ENCODE data around the gene GPR148.

GPR148 gene

DNA sequence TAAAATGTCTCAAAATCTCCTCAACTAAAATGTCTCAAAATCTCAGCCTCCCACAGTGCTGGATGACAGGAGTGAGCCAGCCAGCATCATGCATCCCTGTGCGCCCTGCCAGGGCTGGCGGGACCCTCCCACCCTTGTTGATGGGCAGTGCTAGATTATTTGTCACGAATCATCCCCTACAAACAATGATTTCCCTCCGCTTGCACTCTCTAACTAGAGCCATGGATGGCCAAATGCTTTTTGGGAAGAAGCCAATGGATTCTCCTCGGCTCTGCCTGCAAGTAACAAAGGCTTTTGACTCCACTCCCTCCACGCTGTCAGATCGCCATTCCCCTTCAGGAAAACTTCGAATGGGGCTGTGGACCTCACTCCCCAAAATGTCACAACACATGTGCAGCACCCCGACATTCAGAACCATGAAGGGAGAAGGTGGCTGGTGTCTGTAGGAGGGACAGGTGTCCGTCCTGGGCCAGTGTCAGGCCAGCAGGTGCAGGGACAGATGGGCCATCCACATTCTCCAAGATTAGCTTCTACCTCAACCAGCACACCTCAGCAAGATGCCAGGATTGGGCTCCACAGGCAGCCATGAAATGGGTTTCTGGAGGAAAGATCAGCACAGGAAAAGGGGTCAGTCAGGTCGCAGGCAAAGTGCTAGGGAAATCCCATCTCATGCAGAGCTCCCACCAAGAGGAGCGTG, 38.0 kb downstream of the GPR148 start:
- H3K27ac ChIP-seq, result no peak overlapping the region
- no peak overlapping the region for H3K4me3 ChIP-seq

DNA sequence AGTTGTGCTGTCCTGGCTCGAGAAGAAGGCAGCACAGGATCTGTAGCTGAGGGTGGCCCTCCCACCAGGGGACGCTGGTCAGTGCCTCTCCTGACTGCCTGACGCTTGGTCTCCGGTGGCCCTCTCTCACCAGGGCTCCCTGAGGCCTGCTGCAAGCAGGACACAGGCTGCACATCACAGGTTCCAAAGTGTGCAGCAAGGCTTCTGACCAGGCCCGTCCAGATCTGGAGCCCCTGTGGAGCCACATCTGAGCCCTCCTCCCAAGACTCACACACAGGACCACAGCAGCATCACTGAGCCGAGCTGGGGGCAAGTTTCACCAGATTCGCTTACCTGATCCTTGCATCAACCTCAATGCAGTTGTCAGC, 38.5 kb downstream of the GPR148 start:
- H3K27ac ChIP-seq, result no peak overlapping the region

GRCh38 chr2:130768191-130768855, 39.5 kb downstream of the GPR148 start:
- no peak overlapping the region for H3K4me3 ChIP-seq
- H3K27ac ChIP-seq, result no peak overlapping the region

More for the DNA sequence above, 38.5 kb downstream of the GPR148 start:
- H3K4me3 ChIP-seq, result no peak overlapping the region

DNA sequence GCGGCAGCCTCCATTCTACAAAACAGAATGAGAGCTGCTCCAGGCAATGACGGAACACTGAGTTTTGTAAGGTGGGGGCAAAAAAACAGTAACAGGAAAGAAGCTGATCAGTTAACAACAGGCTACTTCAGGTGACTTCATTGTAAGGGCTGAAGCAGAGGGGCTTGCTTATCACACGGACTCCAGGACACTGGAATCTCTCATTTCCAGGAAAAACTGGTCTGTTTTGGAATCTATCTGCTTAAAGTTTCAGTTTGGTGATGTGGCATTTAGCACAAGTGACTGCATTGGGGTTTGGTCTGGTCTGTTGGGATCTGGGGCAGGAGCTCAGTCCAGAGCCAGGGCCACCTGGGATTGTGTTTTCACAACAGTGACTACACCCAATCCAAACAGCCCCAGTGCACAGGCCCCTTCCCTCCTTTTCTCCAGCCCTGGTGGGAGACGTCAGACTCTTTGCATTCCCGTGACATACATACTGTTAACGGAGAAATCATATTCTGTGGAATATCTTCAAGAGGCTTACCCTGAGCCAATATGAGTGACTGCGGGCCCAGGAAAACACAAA, 40.6 kb downstream of the GPR148 start:
- no peak overlapping the region for H3K27ac ChIP-seq
- no peak overlapping the region for H3K4me3 ChIP-seq

DNA sequence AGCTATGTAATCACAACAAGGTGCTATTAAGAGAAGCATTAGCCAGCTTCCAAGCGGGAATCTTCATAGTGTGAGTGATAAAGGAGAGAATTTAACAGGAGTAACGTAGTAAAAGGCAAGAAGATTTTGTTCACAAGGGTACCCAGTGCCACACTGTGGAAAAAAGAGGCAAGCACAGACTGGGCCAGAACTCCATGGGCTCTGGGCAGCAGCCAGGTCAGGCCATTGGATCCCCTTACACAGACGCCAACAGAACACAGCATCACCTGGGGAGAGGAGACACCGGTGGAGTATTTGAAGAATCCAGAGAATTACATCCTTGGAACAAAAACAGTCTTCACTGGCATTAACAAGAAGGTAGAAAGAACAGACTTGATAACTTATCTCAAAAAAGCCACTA, 47.7 kb downstream of the GPR148 start:
- no peak overlapping the region for H3K4me3 ChIP-seq
- H3K27ac ChIP-seq, result no peak overlapping the region

DNA sequence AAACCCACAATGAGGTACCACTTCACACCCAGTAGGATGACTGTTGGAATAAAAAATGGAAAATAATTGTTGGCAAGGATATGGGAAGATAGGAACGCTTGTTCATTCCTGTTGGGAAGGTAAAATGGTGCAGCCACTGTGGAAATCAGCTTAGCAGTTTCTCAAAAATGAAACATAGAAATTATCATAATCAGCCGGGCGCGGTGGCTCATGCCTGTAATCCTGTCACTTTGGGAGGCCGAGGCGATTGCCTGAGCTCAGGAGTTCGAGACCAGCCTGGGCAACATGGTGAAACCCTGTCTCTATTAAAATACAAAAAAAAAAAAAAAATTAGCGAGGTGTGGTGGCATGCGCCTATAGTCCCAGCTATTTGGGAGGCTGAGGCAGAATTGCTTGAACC, 49.9 kb downstream of the GPR148 start:
- Histone ChIP-seq H3K4me3 (no peak overlapping the region), H3K27ac (no peak overlapping the region)

All from skin epidermis (tissue), 12 donors.